Activated CD4-positive, alpha-beta T cell treated with anti-CD3 and anti-CD28 coated beads, Interleukin-2, Interleukin-4, amounts not matched to agents 100 ng/mL and 50 ng/mL, durations not matched to agents 16 hours and 8 hours (primary cell): ENCODE results near the gene MET.
"Not testable (repeated sequence)": the region's sequence is repeated elsewhere in the genome, so short reads cannot be mapped to it uniquely, and the experiment has no call there.

Experiments used
- DNase-seq: peaks from one replicate; pipeline ENCODE4 v3.0.0-alpha.2; 2020; ENCODE audit warnings: low spot score

Gene MET

GRCh38 chr7:116698930-116699721 lies 27.1 kb downstream of the MET start:
- DNase-seq, result no peak

- DNase-seq, result no peak
Observed at GRCh38 chr7:116699722-116700120, 27.7 kb downstream of the MET start.

- DNase-seq, result no peak
Observed at GRCh38 chr7:116702046-116702785, 30.2 kb downstream of the MET start.

GRCh38 chr7:116704650-116705228 lies 32.7 kb downstream of the MET start:
- DNase-seq, result no peak

GRCh38 chr7:116705419-116705818 lies 33.4 kb downstream of the MET start:
- no peak for DNase-seq

- no peak for DNase-seq
Observed at GRCh38 chr7:116706668-116707126, 34.7 kb downstream of the MET start.

- no peak for DNase-seq
Observed at GRCh38 chr7:116707289-116707688, 35.3 kb downstream of the MET start.

- DNase-seq, result no peak
Observed at GRCh38 chr7:116708248-116708647, 36.3 kb downstream of the MET start.

GRCh38 chr7:116708861-116709260 lies 36.9 kb downstream of the MET start:
- no peak for DNase-seq

- no peak for DNase-seq
Observed at GRCh38 chr7:116709336-116709735, 37.3 kb downstream of the MET start.

GRCh38 chr7:116710764-116711452 lies 38.9 kb downstream of the MET start:
- DNase-seq, result no peak

GRCh38 chr7:116711790-116712189 lies 39.8 kb downstream of the MET start:
- no peak for DNase-seq

- DNase-seq, result no peak
Observed at GRCh38 chr7:116713500-116713899, 41.5 kb downstream of the MET start.

GRCh38 chr7:116713918-116714317 lies 41.9 kb downstream of the MET start:
- DNase-seq, result no peak

GRCh38 chr7:116715077-116715476 lies 43.1 kb downstream of the MET start:
- no peak for DNase-seq

- no peak for DNase-seq
Observed at GRCh38 chr7:116717137-116717536, 45.1 kb downstream of the MET start.

GRCh38 chr7:116723959-116724529 lies 52.0 kb downstream of the MET start:
- not testable (repeated sequence) for DNase-seq

GRCh38 chr7:116724560-116725231 lies 52.7 kb downstream of the MET start:
- no peak for DNase-seq

GRCh38 chr7:116726149-116726548 lies 54.2 kb downstream of the MET start:
- no peak for DNase-seq

GRCh38 chr7:116726713-116727431 lies 54.9 kb downstream of the MET start:
- no peak for DNase-seq
